K562 (cell line): ENCODE measurements around the gene RAI14. TPM values are rescaled to one million over a fixed set of nuclear protein-coding genes. Genes with fewer than 3 reads are reported as not detected.

Experiments used
- BRF1 ChIP-seq: IDR thresholded peaks from 3 replicates; pipeline ENCODE4 v1.6.1; 2011; ENCODE audit warnings: borderline replicate concordance, mild to moderate bottlenecking; ENCODE audit not compliant: insufficient read length; ENCODE audit errors: extremely low read depth
- CBFA2T3 ChIP-seq: fragments of 450-650 bp; IDR thresholded peaks from 2 replicates; pipeline ENCODE4 v1.6.1; 2017
- CBX3 ChIP-seq, 2 experiments: IDR thresholded peaks; 1 replicate in 1 of 2; 2 replicates in 1 of 2; pipeline ENCODE4 v1.6.1; 2012; ENCODE audit warnings: inconsistent platforms in 2 of 2, low read length in 2 of 2, borderline replicate concordance in 1 of 2, control low read depth in 1 of 2
- EHMT2 ChIP-seq: fragments of 450-650 bp; IDR thresholded peaks from 2 replicates; pipeline ENCODE4 v1.6.1; 2018; ENCODE audit warnings: antibody characterized with exemption
- ETS1 ChIP-seq: conservative IDR thresholded peaks from 2 replicates; pipeline ENCODE4 v1.6.1; 2011; ENCODE audit warnings: low read depth, mild to moderate bottlenecking, low read length; ENCODE audit not compliant: control insufficient read depth
- ETV1 ChIP-seq: fragments of 450-650 bp; conservative IDR thresholded peaks from 2 replicates; pipeline ENCODE4 v1.6.1; 2016; ENCODE audit warnings: missing genetic modification characterization, control low read depth, low read depth, missing compliant biosample characterization
- ID3 ChIP-seq, 2 experiments: fragments of 250-450 bp in 1 of 2; fragments of 450-650 bp in 1 of 2; sonication (Bioruptor Pico) in 1 of 2; IDR thresholded peaks; 2 replicates each; pipeline versions ENCODE4 v1.6.1 to v1.8.0; 2016 to 2021; ENCODE audit warnings: mild to moderate bottlenecking in 2 of 2, moderate library complexity in 2 of 2, missing compliant biosample characterization in 1 of 2, missing genetic modification characterization in 1 of 2
- LEF1 ChIP-seq: fragments of 450-650 bp; IDR thresholded peaks from 2 replicates; pipeline ENCODE4 v1.6.1; 2016; ENCODE audit warnings: mild to moderate bottlenecking
- MAZ ChIP-seq, 2 experiments: fragments of 450-650 bp in 1 of 2; sonication (generic) in 1 of 2; formaldehyde crosslinking; IDR thresholded peaks in 1 of 2; conservative IDR thresholded peaks in 1 of 2; 2 replicates each; pipeline versions ENCODE4 v1.4.0 to v1.5.0; 2020; ENCODE audit warnings: mild to moderate bottlenecking in 1 of 2, missing genetic modification reagents in 1 of 2
- MBD1 ChIP-seq: fragments of 250-450 bp; sonication (Bioruptor Pico); IDR thresholded peaks from 2 replicates; pipeline ENCODE4 v1.8.0; 2022; ENCODE audit warnings: inconsistent platforms
- MXI1 ChIP-seq: IDR thresholded peaks from 2 replicates; pipeline ENCODE4 v1.6.1; 2011; ENCODE audit warnings: low read depth, mild to moderate bottlenecking, improper control_type of control experiment, low read length
- NCOA6 ChIP-seq: fragments of 450-650 bp; IDR thresholded peaks from 2 replicates; pipeline ENCODE4 v1.6.1; 2017; ENCODE audit warnings: mild to moderate bottlenecking
- POLR2G ChIP-seq: fragments of 200-400 bp; formaldehyde crosslinking; IDR thresholded peaks from 2 replicates; pipeline ENCODE4 v1.6.1; 2017; ENCODE audit warnings: low read depth, mild to moderate bottlenecking, antibody characterized with exemption, low read length, moderate library complexity
- SP1 ChIP-seq: sonication (generic); formaldehyde crosslinking; IDR thresholded peaks from 2 replicates; pipeline ENCODE4 v1.8.1; 2022; ENCODE audit warnings: mild to moderate bottlenecking, missing genetic modification reagents
- TBP ChIP-seq: optimal IDR thresholded peaks from 2 replicates; pipeline ENCODE3; 2011; ENCODE audit warnings: low read depth, low read length, improper control_type of control experiment
- ZBTB9 ChIP-seq: fragments of 450-650 bp; formaldehyde crosslinking; IDR thresholded peaks from 2 replicates; pipeline ENCODE4 v1.4.0; 2020; ENCODE audit warnings: mild to moderate bottlenecking, moderate library complexity
- ZNF449 ChIP-seq: fragments of 250-450 bp; sonication (Bioruptor Pico); IDR thresholded peaks from 2 replicates; pipeline ENCODE4 v1.8.0; 2022; ENCODE audit warnings: moderate library complexity, mild to moderate bottlenecking, inconsistent platforms
- ZNF655 ChIP-seq: fragments of 250-450 bp; sonication (Bioruptor Pico); IDR thresholded peaks from 2 replicates; pipeline ENCODE4 v1.5.0; 2021
- polyA plus RNA-seq, 8 experiments: library from polyadenylated mRNA; depleted of rRNA in 4 of 8; stranded (reverse) in 5 of 8; unstranded in 3 of 8; fragments of >200 nt; fragmentation: Nextera tagmentation in 2 of 8; fragmentation: Illumina TruSeq in 1 of 8; extraction: Ambion mirVana in 2 of 8; extraction: Trizol in 1 of 8; gene quantifications; 2 replicates each; pipeline versions ENCODE4 v1.2.1 to v1.2.3, GENCODE V29; 2011 to 2014; ENCODE audit warnings: inconsistent platforms in 1 of 8, missing spikeins in 1 of 8
- total RNA-seq, 7 experiments: library from RNA; depleted of rRNA in 6 of 7; stranded (reverse); fragments of >200 nt in 6 of 7; fragmentation: Illumina TruSeq in 2 of 7; extraction: Trizol in 2 of 7; gene quantifications; 2 replicates each; pipeline versions ENCODE4 v1.2.1 to v1.2.3, GENCODE V29; 2011 to 2021; ENCODE audit warnings: low replicate concordance in 1 of 7

Gene RAI14
- total and polyA plus RNA-seq, 9 of the 15 experiments (the other 6 are each of a cell fraction or from before 2014, with no cell fraction given): 11.3 to 82.5 (median 34.8) TPM

GRCh38 chr5:34838785-34839714, 182.9 kb downstream of the RAI14 start, which contains the start of gene TTC23L (continued):
- no peak for TF ChIP-seq ZNF655 (CRISPR knock-in tag)
- TF ChIP-seq TBP: peak; percentile 66
- no peak for TF ChIP-seq BRF1
- peak; percentile 87 for TF ChIP-seq ETV1 (tag)
- no peak for TF ChIP-seq ZNF449 (CRISPR knock-in tag)
- TF ChIP-seq POLR2G: peak; percentile 91
- 0 out of 2 replicates have a peak, but pooled peaks have one; percentile 83 for TF ChIP-seq MBD1 (CRISPR knock-in tag)
- TF ChIP-seq MXI1: peak; percentile 99
- 0 out of 2 replicates have a peak, but pooled peaks have one; percentile 43 for TF ChIP-seq ZBTB9 (CRISPR knock-in tag)
- peak in 1 of 2 experiments; percentile 72; a peak in 1 of 3 replicates for TF ChIP-seq CBX3 (IDR thresholded peaks at IDR 0.05; ENCODE audit: borderline replicate concordance in 1 of 2, low read length in 2 of 2)
- TF ChIP-seq MAZ (CRISPR knock-in tag; conservative IDR thresholded peaks at IDR 0.05 in 1 of 2, IDR thresholded peaks at IDR 0.05 in 1 of 2): peak; percentile 41 to 49; a peak in 1 of 4 replicates
- TF ChIP-seq ID3 (CRISPR knock-in tag; IDR thresholded peaks at IDR 0.05): no peak
- no peak for TF ChIP-seq ID3 (tag; IDR thresholded peaks at IDR 0.05)
- 0 out of 2 replicates have a peak, but pooled peaks have one; percentile 6 for TF ChIP-seq CBFA2T3
- TF ChIP-seq LEF1: no peak
- TF ChIP-seq EHMT2: 0 out of 2 replicates have a peak, but pooled peaks have one; percentile 24
- TF ChIP-seq NCOA6: peak; percentile 69; the same call in 1 of the 2 replicates
- TF ChIP-seq ETS1: peak; percentile 73
- TF ChIP-seq SP1: peak; percentile 79
